ENCODE data around the gene C1QTNF6.

C1QTNF6 gene

DNA sequence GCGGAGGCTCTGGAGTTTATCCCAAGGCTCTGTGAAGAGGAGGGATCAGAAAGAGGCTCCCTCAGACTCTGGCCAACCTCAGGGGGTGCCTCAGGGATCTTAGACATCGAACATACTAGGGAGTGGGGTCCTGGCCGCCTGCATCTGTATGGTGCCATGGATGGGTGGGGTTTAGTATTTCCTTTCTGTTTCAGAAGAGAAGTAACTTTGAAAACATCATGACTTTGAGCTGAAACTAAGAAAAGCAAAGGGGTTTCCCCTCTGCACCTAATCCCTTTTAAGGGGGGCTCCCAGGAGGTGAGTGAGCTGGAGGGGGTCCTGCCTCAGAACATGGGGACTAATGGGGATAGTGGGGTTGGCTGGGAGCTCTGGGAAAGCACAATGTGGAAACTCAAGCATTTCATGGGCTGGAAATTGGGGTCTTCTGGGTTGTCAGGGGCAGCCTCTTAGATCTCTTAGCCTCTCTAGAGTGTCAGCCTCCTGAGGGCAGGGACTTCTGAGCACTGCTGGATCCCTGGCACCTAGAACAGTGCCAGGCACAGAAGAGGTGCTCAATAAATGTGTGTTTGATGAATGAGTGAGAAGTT, 36.0 kb upstream of the C1QTNF6 start:
- no peak for DNase-seq (ENCODE audit: low read depth)

DNA sequence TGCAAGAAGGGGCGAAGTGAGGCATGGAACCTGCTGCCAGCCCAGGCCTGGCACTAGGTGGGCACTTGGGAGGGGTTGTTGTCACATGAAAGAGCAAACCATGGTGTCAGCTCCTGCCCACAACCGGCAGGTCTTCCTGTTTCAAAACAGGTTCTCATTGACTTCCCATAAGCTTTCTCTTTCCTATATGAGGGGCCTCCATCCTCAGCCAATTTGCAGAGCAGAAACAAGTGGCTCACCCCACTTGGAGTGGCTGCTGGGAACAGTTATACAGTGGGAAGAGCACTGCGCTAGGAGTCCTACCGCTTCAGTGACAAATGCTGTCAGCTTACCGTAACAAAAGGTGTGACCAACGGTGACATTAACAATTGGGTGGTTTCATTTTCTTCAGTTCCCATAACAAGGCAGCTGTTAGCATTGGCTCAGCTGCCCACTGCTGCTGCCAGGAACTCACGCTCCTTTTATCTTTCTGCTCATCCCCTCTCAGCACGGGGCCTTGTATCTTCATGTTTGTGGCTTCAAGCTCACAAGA, 34.5 kb upstream of the C1QTNF6 start:
- no peak for DNase-seq (ENCODE audit: low read depth)

DNA sequence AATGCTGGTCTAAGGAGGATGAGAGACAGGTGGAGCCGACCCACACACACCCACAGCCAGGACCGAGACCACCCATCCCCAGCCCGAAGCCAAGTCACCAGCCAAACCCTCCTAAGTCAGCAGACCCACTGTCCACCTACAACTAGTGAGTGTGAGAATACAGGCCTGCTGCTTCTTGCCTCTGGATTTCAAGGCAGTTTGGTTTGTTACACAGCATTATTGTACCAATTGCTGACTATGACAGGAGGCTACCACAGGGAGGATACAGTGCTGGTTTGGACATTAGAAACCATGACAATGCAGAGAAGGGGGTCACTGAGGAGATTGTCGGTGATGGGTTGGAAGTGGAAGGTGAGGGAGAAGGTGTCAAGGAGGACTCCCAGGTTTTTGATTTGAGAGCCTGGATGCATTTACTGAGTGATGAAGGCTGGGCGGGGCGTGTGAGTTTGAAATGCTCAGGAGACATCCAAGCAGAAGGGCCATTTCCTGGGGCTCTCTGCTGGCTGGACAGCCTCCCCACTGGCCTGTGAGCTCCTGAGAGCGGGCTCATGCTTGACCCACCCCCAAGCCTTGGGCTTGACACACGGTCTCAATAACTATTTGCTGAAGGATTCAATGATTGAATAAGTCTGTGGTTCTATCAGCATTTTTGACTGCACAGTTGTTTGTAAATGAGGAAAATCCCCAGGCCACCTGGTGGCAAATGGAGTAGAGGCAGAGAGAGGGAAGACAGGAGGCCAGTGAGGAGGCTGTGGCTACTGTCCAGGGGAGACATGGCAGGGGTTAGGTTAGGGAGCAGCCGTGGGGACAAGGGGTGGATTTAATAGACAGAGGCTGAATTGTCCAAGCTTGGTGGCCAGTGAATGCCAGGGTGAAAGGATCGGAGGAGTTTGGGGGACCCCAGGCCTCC, 33.6 kb upstream of the C1QTNF6 start:
- DNase-seq (ENCODE audit: low read depth): no peak

DNA sequence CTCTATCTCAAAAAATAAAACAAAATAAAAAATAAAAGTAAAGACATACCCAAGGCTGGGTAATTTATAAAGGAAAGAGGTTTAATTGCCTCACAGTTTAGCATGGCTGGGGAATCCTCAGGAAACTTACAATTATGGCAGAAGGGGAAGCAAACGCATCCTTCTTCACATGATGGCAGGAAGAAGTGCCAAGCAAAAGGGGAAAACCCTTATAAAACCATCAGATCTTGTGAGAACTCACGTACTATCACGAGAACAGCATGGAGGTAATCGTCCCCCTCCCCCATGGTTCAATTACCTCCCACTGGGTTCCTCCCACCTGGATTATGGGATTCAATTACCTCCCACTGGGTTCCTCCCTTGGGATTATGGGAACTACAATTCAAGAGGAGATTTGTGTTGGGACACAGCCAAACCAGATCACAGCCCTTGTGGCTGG, 32.5 kb upstream of the C1QTNF6 start:
- DNase-seq (ENCODE audit: low read depth): no peak

DNA sequence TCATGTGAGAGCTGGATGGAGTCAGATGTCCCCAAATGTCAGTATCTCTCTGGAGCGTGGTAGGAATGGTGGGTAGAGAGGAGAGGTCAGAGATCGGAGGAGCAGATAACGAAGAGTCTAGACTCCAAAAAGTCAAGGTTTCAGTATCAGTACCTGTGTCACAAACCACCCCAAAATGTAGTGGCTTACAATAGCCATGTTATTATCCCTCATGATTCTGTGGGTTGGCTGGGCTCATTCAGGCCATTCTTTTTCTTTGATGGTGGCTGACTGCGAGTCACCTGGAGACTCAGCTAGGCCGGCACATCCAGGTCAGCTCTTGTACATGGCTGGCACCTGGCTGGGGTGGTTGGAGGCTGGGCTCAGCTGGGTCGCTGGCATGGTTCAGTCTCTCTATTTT, 31.5 kb upstream of the C1QTNF6 start:
- no peak for DNase-seq (ENCODE audit: low read depth)

DNA sequence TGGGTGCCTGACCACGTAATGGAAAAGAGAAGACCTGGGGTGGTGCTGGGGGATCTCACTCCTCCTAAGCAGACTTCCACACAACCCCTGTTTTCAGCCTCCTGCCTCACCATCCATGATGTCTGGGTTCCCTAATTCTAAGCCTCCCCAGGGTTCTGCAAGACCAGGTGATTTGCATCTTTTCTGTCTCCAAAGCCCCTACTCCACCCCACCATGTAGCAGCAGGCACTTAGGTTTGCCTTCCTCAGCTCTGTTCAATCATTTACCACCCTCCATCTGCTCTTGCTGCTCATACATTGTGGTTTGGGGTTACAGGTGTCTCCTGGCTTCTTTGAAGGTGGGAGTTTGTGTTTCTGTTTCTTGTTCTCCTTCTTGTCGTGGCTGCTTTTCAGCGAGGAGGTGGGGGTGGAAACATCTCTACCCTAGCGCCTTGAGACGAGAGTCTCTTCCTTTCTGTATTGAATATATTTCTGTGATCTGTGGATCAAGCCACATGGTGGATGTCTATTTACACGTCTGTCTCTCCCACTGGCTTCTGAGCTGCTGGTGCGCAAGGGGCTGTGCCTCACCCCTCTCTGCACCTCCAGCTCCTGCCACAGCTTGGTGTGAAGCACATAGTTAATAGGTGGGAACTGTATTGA, 30.8 kb upstream of the C1QTNF6 start:
- DNase-seq (ENCODE audit: low read depth): no peak

DNA sequence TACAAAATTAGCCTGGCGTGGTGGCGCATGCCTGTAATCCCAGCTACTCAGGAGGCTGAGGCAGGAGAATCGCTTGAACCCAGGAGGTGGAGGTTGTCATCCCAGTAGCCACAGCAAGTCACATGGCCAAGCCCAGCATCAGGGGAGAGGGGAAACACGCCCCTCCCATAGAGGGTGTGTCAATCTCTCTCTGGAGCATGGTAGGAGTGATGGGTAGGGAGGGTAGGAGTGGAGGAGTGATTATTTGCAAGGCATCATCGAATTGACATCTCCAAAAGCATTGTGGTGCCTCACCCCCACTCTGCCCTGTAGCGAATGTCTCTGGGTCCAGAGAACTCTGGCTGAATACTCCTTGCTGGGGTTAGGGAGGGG, 30.3 kb upstream of the C1QTNF6 start:
- no peak for DNase-seq (ENCODE audit: low read depth)

DNA sequence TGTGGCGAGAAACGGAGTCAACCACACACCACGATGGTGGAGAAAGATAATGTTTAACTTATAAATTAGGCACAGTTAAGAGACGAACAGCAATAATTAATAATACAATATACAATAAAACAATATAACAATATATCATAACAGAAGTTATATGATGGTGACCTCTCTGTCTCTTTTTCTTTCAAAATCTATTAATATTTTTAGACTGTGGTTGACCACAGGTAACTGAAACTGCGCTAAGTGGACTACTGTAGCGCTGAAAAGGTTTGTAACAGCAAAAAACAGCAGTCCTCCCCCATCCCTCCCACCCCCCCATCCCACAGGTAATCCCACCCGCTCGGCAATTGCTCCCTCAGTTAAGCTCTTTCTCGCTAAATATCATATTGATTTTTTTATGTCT, 27.8 kb upstream of the C1QTNF6 start:
- no peak for DNase-seq (ENCODE audit: low read depth)

DNA sequence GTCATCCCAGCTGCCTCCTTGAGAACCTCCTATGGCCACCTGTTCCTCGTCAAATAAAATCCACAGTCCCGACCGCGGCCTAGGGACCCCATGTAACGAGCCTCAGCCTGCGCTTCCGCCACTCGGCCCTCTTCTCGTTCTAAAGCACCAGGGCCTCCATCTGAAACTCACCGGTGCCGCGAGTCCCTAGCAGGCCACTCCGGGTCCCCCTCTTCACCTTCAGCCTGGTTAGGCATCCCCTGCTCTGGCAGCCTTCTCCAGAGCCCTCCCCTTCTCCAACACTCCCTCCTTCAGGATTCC, 26.6 kb upstream of the C1QTNF6 start:
- no peak for DNase-seq (ENCODE audit: low read depth)

DNA sequence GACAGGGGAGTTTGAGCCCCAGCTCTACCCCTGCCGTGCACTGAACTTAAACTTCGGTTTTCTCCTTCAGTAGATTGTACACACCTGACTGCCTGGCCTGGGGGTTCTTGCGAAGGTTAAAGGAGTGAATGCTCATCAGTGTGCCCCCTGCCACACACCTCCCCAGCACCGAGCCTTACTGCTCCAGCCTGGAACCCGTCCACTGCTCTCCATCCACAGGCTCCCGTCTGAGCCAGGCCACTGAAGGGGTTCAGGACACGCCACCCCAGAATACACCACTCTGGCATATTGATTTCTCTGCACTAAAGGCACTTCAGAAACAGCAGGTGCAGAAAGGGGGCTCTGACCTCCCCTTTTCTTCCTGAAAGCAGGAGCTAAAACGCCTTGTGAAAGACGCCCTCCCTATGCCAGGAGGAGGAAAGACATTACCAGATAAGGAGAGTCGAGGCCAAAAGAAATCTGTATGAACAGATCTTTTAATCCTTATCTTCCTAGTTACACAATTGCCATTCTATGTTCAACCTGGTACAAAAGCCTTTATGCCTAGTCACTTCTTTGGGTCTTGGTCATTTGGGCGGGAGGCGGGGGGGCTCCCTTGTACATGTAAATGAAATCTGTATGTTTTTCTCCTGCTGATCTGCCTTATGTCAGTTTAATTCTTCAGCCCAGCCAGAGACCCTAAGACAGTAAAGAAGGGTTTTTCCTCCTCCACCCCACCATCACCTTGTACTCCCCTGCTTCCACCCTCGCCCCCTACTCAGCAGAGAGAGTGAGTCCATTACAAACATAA, 26.1 kb upstream of the C1QTNF6 start:
- DNase-seq (ENCODE audit: low read depth): no peak

DNA sequence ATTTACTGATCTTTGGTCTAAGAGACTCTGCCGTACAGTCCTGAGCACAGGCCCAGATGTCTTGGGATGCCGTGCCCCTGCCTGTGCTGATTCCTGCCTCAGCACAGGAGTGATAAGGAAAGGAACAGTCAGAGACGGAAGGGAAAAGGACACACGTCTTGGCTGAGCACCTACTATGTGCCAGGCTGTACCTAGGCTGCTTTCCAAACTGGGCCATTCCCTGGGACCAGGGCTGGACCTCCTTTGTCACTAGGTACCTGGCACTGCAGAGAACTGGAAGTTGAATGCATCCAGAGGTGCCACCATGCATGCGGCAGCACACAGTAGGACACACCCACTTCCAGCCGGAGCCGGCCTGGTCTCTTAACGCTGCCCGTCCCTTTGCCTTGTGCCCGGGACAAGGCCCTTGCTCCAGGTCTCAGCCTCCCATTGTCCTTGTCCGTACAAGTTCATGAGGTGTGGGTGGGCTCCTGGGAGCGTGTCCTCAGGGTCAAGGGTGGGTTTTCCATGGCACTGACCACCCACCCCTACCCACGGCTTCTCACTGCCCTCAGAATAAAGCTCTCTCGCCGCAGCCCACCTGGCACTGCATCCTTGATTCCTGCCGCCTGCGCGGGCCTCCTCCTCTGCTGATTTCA, 25.3 kb upstream of the C1QTNF6 start:
- no peak for DNase-seq (ENCODE audit: low read depth)

DNA sequence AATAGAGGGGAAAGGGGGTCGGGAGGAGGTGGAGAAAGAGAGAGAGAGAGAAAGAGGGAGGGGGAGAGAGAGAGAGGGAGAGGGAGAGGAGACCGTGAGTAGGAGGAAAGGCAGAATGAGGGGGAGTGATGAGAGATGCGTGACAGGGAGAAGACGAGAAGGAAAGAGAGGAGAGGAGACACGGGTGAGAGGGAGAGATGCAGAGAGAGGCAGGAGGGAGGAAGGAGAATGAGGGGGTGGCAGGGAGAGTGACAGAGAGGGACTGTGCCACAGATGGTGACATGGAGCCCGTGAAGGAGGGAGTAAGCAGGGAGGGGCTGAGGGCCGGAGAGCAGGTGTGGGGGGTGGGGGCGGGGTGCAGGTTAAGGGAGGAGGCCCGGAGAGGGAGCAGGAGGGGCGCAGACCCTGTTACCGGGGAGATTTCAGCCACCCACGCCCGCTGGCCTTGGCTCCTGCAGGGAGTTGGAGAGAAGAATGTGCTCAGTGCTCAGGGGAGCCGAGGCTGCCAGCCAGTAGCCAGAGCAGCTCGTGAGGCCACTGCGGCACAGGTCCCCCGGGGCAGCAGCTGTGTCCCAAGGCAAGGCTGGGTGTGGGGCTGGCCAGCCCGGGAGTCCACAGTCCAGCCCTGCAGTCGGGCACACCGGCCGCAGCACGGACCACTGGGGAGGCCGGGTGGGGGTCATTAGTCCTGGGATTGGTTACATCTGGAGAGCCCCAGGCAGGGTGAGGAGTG, 24.3 kb upstream of the C1QTNF6 start, which contains the start of gene SSTR3:
Gene SSTR3 (minus strand): TSS at position 304 of the 733 bp plus-strand sequence. CDS start 4,674 bp downstream, outside the sequence.
- DNase-seq (ENCODE audit: low read depth): no peak

DNA sequence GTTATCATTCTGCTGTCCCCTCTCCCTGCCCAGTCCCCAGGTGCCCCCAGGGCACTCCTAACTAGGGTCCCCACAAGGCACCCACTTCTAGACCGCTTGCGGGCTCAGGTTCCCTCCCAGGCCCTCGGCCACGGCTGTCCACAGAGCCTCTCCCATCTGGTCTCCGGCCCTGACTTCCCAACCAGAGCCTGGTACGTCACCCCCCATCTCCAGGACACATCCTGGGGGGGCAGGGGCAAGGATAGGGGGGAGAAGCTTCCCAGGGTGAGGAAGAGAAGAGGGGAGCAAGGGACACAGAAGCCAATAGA, 23.8 kb upstream of the C1QTNF6 start:
- no peak for DNase-seq (ENCODE audit: low read depth)

DNA sequence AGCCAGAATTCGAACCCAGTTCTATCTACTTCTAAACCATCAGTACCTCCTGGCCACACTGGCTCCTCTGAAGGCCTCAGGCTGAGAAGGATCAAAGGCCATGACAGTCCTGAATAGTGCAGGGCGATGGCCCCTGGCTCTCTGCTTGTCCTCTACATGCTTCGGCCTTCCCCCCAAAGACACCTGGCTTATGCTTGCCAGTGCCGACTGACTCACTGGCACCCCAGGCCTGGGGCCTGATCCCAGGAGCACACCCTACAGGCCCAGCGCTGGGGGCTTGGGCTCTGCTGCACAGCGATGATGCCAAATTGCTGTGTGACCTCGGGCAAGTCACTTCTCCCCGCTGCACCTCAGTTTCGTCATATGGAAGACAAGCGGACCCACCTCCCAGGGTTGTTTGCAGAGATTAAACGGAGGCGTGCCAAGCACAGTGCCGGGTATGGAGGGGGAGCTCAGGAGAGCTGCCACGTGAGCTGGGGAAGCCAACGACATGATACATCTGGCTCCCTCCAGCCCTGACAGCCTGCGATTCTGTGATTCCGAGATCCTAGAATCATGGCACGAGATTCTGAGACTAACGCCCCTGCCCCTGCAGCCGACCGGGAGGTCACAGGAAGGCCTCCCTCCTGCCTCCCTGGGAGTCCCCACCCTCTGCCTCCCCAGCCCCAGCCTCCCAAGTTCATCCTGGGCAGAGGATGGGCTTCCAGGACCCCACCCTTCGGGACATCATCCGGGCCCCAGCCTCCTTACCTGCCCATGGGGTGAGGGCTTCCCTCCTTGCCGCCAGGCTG, 23.2 kb upstream of the C1QTNF6 start:
- no peak for DNase-seq (ENCODE audit: low read depth)

DNA sequence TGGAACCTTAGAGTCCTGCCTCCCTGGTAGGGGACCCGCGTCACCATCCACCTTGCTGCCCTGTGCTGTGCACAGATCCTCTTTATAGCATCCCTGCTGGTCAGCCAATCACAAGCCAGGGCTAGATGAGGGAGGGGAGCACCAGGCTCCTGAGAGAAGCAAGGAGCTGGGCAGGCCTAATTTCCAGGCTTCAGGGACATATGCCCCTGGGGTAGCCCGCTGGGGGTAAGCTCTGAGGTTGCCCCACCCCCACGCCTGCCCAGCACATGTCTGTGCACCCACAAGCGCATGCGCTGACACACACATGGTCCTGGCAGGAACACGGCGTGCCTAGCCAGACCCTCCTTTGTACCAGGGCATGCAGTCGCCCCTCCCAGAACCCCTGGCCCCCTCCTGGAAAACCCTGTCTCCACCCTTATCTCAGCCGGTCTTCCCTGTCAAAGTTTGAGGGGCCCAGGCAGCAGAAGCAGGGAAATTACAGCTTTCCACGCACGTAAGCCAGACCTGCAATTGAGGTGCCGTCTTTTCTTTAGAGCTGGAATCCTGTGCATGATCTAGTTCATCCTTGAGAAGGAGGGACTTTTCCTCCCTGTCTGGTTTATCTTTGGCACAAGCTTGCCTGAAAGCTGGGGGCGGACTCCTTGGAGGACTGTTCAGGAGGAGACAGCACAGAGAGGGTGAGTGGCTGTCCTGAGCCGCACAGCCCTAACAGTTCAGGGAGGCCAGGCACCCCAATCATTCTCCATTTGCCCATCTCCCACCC, 22.2 kb upstream of the C1QTNF6 start:
- no peak for DNase-seq (ENCODE audit: low read depth)

DNA sequence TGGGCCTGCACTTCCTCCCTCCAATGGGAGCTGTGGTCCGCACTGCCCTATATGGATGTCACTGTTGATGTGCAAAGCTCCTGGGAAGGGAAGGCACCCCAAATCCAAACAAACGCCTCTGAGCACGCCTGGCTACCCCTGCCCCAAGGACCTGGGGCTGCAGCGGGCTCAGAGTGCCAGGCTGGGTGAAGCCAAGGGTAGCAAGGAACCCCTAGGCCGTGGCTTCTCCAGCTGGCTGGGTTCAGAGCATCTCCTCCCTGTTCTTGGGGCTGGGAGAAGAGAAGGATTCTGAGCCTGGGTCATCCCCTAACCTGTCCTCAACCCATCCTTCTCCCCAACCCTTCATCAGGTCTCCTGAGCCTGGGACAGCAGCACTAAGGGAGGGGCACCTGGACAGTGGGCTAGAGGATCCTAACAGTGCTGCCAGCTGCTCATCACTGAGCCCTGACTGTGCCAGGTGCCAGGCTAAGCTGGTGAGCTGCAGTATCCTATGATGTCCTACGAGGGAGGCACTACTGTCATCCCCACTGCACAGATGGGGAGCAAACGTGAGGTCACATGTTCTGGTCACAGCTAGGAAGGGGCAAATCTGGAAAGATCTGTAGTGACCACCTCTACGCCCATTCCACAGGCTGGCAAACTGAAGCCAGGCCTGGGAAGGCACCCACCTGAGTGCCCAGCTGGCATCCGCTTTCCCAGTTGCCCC, 21.2 kb upstream of the C1QTNF6 start:
- DNase-seq (ENCODE audit: low read depth): no peak

DNA sequence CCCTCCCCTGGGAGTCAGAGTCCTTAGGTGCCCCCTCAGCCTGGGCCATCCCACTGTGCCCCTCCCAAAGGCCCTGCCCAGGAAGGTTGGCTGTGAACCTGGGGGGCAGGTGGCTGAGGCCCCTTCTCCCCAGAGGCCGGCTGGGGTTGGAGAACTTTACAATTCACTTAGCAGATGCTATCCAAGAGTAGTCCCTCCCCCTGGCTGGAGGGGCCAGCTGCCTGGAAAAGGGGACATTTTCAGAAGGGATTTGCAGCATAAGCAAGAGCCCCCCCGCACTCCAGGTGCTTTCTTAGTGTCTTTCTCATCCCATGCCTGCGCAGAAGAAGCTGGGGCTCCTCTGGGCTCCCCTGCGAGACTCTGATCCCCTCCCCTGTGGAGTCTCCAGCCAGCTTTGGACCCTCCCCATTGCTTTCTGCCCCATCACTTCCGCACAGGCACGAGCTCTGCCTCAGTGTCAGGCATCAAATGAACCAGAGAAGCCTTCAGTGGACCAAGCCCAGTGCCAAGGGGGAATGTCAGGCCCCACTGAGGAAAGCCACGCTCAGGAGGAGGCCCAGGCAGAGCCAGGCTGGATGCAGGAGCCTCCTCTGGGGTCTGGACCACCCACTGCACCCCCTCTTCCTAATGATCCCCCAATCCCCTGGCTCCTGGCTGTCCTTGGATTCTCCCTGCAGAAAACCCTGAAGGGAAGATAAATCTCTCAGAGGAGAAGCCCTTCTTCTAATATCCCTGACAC, 20.5 kb upstream of the C1QTNF6 start:
- DNase-seq (ENCODE audit: low read depth): no peak

DNA sequence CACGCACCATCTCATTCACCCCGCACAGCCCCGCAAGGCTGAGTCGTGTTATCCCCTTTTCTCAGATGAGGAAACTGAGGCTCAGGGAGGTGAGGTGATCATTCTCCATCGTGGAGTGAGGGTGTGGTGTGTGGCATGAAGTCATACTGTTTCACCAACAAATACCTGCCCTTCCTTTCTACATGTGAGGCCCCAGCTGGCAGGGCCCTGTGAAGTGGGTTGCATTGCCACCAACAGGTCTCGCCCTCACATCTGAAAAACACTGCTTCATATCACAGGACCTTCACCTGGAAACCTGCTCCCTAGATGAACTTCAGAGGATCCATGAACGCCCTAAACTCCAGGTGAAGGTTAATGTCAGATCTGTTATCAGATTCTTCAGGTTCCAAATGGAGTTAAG, 19.9 kb upstream of the C1QTNF6 start:
- DNase-seq (ENCODE audit: low read depth): no peak
